Stimulated activated CD4-positive, alpha-beta T cell treated with anti-CD3 and anti-CD28 coated beads, Interleukin-12 subunit alpha, Interleukin-12 subunit beta, amount 100 ng/mL, for 48 hours (primary cell): ENCODE measurements around the gene LINS1.
"Not testable (repeated sequence)": the region's sequence is repeated elsewhere in the genome, so short reads cannot be mapped to it uniquely, and the experiment has no call there.

Source experiments
- DNase-seq, 3 donors: peaks; one replicate each; pipeline ENCODE4 v3.0.0-alpha.2; 2020; ENCODE audit warnings: low read depth in 2 of 3, low spot score in 1 of 3

The LINS1 gene

DNA sequence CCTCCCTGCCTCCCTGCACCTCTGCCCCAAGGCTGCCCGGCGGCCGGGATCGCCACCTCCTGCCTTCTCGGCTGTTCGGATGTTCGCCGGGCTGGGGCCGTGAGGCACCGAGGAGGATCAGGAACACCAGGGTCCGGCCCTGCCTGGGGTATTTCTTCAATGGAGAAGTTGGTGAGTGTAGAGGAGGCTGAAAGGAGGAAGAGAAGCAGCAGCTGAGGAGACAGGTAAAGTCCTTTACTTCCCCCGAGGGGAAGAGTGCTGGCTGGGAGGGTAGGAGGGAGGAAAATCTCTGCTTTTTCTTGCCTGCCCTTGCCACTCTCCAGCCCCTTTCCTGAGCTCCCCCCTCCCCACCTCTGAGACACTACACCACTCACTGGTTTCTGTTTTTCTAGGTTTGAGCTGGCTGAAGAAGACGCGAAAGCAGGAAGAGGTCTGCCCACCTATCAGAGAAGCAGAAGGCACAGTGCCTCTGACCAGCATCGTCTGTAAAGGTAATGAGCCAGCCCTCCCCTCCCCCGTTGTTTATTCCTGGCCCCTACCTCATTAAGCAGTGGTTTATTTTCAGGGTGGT, 924 bp upstream of the LINS1 start:
- peak in 2 of 3 donors; percentile 34 to 37 for DNase-seq

DNA sequence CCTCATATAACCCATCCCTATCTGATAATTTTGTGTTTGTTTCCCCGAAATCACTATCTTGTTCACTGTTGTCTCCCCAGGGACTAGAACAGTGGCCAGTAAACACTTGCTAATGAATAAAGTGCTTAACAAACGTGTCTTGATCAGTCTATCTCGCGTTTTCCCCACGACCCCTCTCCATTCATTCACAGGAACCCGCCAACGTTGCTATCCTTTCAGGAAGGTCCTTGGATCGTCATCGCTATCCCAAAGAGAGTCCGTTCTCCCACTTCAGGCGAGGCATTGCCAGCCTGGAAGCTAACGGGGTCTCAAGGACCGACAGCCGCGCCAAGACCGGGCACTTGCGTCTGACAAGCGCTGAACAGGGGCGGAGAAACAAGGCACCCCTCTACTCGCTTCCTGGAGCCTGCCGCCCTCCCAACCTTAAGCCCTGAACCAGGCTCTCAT, 344 bp downstream of the LINS1 start:
- no peak for DNase-seq

DNA sequence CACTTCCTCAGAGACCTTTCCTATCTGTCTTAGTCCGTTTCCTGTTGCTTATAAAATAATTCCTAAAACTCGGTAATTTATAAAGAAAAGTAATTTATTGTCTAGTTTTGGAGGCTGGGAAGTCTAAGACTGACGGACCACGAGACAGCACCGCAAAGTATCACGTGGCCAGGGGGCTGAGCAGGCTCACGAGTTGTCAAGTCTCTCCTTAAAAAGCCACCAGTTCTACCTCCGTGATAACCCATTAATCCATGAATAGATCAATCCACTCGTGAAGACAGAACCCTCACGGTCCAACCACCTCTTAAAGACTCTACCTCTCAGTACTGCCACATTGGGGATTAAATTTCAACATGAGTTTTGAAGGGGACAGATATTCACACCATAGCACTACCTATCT, 821 bp downstream of the LINS1 start:
- DNase-seq = no peak

DNA sequence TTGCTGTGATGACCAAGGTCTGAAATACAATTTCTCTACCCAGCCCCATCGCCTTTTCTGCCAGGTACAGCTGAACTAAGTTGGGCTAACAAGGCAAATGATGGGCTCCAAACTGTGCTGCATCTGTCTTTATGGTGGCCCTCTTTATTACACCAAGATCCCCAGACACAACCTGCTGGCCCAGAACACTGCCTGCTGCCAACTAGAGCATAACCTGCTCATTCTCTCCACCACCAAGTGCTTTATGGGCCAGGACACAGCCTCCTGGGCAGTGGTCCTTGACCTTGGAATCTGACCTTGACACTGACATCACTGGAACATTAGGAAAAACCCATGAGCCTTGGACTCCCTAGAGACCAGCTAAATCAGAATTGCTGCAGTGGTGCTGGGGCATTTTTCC, 3.3 kb downstream of the LINS1 start:
- DNase-seq = no peak

DNA sequence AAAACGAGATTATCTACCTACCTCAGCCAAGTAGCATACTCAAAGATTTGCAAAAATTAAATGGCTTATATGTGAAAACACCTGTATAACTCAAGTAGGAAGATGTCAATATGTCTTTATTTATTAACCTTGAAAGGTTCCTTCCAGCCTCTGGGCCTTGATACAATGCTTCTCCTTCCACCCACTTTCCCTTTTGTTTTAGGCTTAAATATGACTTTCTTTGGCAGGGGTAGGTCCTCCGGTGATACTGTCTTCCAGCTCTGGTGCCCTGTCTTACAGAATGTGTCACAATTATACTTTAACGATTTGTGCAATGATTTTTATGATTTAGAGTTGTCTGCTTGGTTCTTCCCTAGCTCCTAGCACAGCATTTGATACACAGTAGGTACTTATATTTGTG, 4.1 kb downstream of the LINS1 start:
- no peak for DNase-seq

DNA sequence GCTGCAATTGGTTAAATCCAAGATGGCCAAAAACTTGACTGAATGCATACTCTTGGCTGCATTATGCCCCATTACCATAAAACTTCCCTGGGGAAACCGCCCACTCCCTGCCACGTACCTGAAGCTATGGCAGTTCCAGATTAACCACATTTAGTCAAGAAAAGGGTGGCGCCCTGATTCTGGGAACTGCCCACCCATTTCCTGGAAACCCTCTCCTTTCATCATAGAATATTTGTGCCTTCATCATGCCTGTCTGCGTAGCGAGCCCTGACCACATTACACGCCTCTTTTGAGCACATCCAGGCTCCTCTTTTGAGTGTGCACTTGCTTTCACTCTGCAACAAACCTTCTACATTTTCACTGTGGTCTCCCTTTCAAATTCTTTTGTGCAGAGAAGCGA, 5.2 kb downstream of the LINS1 start:
- peak; percentile 94 to 98 (median 97) for DNase-seq

DNA sequence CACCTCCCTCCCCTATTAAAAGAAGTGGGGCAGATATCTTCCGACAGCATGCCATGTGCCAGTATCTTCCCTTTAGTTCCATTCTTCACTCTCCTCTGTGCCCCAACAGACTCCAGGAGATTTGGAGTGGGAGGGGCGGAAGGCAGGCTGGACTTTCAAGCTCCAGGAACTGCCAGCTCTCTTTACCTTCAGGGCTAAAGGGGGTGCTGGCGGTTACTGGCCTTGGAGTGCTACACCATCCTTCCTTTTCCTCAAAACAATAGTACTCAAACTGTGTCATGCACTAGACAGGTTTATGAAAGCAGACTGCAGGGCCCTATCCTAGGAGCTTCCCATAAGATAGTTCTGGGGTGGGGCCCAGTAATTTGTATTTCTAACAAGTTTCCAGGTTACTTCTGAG, 6.0 kb downstream of the LINS1 start:
- no peak for DNase-seq

DNA sequence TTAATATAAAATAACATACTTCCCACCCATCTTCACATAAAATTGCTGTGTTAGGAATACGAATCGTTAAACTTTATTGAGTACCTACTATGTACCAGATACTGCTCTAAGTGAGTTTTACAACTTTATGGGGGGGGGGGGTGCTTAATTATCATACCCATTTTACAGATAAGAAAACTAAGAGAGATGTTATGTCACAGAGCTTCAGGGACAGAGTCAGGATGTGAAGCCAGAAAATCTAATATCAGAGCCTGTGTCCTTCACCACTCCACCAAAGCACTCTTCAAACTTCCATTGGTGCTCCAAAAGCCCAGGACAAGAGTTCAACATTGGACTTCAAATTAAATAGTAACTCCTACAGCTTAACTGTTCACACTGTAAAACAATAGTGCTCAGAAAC, 8.6 kb downstream of the LINS1 start:
- no peak for DNase-seq

DNA sequence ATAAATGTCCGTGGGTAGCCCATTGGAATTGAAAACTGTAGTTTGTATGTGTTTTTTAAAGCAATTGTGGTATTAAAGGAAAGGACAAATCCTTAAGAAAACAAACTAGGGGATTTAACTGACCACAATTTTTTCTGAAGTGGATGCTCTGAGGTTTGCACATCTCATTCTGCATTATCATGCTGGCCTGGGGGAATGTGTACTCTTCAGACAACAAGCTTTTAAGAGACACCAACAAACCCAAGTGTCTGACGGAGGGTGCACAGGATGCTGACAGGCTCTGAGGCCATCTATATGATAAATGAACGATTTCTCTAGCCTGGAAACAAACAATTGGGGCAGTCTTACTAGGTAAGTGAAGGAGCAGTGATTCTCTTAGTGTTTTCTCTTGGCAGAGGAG, 9.1 kb downstream of the LINS1 start:
- DNase-seq = no peak

DNA sequence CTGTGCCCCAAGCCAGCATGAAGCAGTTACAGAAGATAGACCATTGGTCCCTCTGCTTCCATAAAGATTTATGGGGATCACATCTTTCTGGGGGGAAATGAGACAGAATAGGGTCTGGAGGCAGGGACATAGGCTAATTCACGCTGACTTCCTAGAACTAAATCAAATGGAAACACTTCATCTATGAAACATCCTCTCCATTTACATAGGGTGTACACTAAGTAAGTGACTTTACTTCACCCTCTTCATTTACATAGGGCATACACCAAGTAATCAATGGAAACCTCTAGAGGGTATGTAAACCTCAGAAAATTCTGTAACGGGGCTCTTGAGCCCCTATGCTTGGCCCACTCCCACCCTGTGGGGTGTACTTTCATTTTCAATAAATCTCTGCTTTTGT, 10.1 kb downstream of the LINS1 start:
- DNase-seq = no peak

DNA sequence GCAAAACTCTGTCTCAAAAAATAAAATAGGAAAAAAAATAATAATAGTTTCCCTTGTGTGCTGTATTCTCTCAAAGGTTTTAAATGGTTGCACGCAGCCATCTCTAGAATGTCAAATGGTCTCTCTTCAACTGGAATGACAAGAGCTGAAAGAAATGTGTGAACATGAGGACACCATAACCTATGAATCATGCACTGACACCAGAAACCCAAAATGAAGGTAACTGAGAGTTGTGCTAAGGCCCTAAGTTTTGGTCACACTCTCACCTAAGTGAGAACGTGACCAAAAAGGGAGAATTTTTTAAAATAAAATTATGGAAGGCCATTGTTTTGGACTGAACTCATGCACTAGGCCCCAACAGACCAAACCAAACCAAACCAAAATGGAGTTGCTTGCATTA, 10.8 kb downstream of the LINS1 start:
- not testable (repeated sequence) for DNase-seq

DNA sequence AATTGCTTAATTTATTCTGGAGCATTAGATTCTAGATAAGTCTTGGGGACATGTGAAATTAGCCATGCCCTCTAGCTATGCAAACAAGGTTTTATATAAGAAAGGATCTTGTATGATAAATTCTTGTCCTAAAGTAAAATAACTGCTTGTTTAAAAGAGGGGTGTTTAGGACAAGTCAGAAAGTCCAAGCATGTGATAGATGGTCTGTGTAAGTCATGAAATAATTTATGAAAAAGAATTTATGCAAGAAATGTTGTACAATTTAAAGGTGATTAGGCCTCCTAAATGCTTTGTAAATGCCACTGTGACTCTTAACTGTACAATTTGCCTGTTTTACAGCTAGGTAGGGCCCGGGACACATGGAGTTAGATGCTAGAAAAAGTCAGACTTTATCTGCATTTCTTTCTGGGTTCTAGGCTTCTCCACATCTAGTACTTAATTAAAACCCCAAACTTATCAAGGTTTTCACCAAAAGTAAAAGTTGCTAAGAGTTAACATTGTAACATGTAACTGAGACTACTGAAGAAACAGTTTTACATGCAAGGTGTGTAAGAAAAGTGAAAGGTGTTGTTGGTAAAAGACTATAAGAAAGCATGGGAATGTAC, 13.2 kb downstream of the LINS1 start:
- DNase-seq = no peak

DNA sequence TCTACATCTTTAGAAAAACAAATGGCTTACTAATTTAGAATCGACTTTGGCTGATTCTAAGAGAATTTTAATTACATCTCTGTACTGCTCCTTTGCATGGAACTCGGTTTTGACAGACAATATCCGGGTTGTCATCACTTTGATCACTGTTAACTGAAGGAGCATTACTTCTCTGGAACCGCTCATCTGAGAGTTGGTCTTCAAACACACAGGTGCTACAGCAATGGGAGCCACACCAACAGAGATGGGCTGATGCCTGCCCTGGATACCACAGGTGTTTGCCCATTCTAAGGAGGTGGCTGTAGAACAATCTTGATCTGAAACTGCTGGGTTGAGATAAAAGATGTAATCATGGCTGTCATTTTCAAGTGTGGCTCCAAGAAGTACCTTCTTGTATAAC, 21.6 kb downstream of the LINS1 start:
- no peak for DNase-seq

DNA sequence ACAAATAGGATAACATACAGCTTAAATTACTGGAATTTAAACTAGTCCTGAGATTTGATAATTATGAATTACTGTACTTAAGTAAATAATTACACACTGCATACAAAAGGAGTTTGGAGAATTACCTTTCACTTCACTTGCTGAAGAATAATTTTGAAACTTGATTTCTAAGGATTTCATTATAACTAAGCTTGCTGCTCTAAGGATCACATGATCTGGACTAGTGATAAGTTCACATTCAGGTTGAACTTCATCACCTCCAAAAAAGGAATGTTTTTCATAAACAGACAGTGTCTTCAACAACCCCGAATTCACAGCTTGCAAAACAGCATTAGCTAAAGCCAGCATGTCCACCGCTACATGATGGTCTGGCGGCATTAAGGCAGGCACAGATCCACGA, 28.5 kb downstream of the LINS1 start:
- no peak for DNase-seq

DNA sequence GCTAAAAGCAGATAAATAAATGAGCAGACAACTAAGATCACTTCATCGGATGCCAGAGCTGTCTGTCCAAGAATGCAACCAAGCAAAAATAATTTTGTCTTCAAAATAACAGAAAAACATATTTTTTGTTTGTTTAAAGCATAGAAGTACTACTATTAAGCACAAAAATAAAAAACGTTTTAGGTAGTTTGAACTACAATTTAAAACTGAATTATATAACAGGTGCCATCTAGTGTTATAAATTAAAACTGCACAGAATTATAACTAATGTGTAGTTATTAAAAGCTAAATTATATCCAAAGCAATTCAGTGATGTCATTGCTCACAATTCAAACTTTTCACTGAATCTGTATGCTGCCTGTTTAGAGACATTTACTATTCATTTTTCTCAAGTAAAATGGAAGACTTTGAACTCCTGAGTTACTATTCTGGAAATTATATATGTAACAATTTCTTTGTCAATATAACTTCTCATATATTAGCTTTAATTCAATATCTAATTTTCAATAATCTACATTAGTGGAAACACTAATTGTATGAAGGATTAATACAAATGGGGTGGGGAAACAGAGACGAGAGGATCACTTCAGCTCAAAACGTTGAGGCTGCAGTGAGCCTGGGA, 29.5 kb downstream of the LINS1 start:
- no peak for DNase-seq

DNA sequence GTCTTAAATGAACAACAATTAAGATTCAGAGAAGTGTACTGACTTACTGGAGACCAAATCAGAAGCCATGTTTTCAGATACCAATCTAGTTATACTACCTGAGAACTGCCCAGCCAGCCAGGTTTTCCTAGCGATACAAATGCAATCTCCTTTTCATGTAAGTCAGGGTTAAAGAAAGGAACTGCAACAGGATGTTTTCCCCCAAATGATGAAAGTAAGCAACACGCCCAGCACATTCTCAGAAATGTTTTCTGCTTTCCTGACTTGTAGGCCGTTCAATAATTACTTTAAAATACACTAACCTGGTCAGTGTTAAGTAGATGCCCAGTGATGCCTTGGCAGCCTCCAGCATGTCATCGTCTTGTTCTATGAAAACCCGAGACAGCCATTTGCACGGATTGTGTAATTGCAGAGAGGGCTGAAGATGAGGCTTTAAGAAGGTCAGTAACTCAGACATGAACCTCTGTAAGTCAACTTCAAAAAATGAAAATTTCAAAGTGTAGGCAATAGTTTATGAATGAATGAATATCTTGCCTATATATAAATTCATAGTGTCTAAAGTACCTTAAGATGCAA, 30.3 kb downstream of the LINS1 start:
- no peak for DNase-seq

DNA sequence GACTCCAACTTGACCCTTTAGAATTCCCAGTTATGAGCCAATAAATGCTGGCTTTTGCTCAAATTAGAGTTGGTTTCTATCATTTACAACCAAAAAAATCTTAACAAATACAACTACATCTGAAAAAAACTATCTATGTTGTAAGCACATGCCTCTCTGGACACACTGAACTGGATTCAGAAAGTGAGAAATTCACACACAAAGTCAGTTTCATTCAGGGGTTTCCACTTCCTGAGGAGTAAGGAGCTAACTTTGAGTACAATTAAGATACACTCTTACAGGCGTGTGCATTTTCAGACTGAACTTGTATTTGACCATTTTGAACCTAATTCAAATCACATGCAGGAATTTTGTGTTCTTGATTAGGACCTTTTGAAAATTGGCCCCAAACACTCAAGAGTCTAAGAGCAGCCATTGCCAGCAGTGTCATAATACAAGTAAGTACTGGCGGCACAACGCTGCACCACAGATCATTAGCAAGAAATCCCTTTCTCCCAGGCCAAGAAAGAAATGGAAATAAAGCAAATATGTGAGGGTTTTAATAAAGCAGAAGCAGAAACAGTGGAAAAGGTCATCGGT, 31.2 kb downstream of the LINS1 start:
- DNase-seq = no peak

DNA sequence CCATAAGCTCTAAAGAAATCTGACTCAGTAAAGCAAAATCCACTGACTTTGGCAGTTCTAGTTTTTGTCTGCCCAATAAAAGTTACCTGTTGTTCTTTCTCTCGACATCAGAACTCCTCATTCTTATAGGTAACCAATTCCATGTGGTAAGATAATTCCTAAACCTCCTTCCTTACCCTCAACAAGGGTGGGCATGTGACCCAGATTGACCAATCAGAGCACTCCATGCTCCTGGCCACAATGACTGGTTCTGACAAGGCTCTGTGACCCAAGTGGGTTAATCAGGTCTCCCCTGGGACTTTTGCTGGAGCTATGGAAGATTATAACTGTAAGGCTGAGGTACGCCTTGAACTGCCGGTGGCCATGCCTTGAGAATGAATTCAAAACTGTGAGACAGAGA, 31.7 kb downstream of the LINS1 start:
- no peak for DNase-seq

DNA sequence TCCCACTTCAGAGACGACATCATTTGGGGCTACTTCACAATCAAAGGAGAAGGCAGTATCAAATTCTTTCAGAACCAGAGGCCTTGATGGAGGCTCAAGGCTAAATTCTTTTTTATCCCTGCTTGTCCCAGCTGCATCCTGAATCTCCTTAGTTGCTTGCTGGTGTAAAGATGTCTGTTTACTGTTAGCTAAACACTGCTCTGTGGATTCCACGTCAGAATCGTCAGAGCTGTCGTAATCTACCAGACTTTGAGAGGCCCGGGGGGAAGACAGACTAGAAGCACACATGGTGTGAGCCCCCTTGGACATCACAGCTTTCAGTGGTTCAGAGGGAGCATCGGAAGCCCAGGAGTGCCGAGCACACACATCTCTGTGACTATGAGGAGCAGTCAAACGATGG, 32.6 kb downstream of the LINS1 start:
- no peak for DNase-seq

DNA sequence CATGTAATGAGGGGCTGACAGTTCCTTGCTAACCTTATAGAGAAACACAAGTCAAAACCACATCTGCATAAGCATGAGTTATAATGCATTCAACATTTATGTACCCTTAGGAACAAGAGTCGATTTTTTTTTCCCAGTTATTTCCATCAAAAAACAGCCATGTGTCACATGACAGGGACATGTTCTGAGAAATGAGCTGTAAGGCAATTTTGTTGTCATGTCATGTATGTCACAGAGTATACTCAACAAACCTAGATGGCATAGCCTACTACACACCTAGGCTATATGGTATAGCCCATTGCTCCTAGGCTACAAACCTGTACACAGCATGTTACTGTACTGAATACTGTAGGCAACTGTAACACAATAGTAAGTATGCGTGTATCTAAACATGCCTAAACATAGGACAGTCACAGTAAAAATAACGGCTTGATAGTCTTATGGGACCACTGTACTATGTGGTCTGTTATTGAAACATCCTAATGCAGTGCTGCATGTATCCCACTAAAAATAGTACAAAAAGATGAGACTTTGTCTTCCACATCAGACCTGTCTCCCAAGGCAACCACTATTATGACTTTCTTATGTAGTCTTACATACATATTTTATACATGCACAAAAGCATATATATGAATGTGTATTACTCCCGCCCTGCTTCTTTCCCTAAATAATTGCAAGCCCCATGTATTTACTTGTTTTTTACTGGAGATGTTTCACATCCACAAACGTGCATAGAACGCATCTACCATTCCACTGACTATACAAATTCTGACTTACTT, 34.9 kb downstream of the LINS1 start:
- DNase-seq = no peak

DNA sequence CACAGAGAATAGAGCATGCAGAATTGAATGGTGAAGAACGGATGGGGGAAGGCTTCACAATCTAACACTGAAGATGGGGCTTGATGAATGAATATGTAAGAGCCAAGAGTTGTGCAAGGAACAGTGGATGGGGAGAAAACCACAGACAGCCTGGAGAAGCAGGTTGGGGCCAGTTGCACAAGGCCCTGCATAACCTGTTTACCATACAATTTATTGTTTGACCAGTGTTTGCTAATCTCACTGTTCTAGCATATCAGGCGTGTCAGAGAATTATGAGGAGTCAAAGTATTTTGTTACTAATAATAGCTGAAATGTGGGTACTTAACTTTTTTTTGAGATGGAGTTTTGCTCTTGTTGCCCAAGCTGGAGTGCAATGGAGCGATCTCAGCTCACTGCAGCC, 36.4 kb downstream of the LINS1 start:
- no peak for DNase-seq

DNA sequence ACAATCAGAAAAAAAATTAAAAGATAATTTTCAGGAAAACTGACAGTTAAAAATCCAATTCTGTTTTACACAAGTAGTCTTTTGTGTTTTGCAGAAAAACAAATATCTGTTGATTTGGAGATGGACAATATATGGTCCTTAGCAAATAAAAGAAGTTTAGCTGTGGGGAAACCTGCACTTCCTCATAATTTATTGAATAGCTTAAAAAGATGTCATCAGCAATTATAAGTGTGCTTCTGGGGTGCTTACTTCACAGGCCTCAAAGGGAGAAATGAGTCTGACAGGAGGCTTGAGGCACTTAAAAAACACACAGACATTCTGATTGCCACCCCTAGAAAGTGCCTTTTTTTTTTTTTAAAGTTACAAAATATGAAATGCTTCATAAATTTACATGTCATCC, 41.7 kb downstream of the LINS1 start:
- no peak for DNase-seq
